ENCODE measurements around the gene TNFSF11. TPM values are rescaled to one million over a fixed set of nuclear protein-coding genes. Genes with fewer than 3 reads are reported as not detected.
"Not testable (repeated sequence)": the region's sequence is repeated elsewhere in the genome, so short reads cannot be mapped to it uniquely, and the experiment has no call there.

TNFSF11 gene
- total RNA-seq, 4 donors from 2014 or later: 0.83 TPM; not detected in 3

- Histone ChIP-seq H3K4me3 (no peak overlapping the region), H3K27ac (no peak overlapping the region), H3K27me3 (no peaks in the 10 kb centered on the region), H3K4me1 (no peaks in the 10 kb centered on the region), H3K9me3 (no peaks in the 10 kb centered on the region), H3K36me3 (no peaks in the 10 kb centered on the region)
- intact Hi-C loops (cut with DNase I; ENCODE audit: low total_unique reads): no loop called here
- ATAC-seq (no peak), DNase-seq (no peak)
- in situ Hi-C loops (cut with MboI; ENCODE audit: low sequenced_read_pairs in 4 of 4): no loop called here
- TF ChIP-seq CTCF (IDR thresholded peaks at IDR 0.05 in 4 of 5, conservative IDR thresholded peaks at IDR 0.05 in 1 of 5) (no peak), POLR2A (IDR thresholded peaks at IDR 0.05) (no peak)
These were observed 14.9 kb upstream of the TNFSF11 start for GRCh38 chr13:42559057-42559456.

- H3K36me3 ChIP-seq; ATAC-seq; H3K4me3 ChIP-seq; H3K9me3 ChIP-seq; H3K27me3 ChIP-seq; intact Hi-C loops (cut with DNase I; ENCODE audit: low total_unique reads); H3K27ac ChIP-seq; DNase-seq; in situ Hi-C loops (cut with MboI; ENCODE audit: low sequenced_read_pairs in 4 of 4); H3K4me1 ChIP-seq: not testable (repeated sequence)
These were observed 14.3 kb upstream of the TNFSF11 start for GRCh38 chr13:42559573-42560218.

GRCh38 chr13:42560320-42560719 is 13.6 kb upstream of the TNFSF11 start:
- H3K9me3 ChIP-seq; ATAC-seq; DNase-seq; H3K4me3 ChIP-seq; in situ Hi-C loops (cut with MboI; ENCODE audit: low sequenced_read_pairs in 4 of 4); H3K36me3 ChIP-seq; intact Hi-C loops (cut with DNase I; ENCODE audit: low total_unique reads); H3K27ac ChIP-seq; H3K27me3 ChIP-seq; H3K4me1 ChIP-seq: not testable (repeated sequence)

- H3K36me3 ChIP-seq: no peaks in the 10 kb centered on the region
- ATAC-seq (no peak), DNase-seq (no peak)
- in situ Hi-C loops (cut with MboI; ENCODE audit: low sequenced_read_pairs in 4 of 4): no loop called here
- H3K4me1 ChIP-seq: no peaks in the 10 kb centered on the region
- no peak for TF ChIP-seq CTCF (IDR thresholded peaks at IDR 0.05 in 4 of 5, conservative IDR thresholded peaks at IDR 0.05 in 1 of 5)
- TF ChIP-seq POLR2A (IDR thresholded peaks at IDR 0.05): no peak
- no peaks in the 10 kb centered on the region for H3K27me3 ChIP-seq
- no peak overlapping the region for H3K27ac ChIP-seq
- intact Hi-C loops (cut with DNase I; ENCODE audit: low total_unique reads): no loop called here
- no peak overlapping the region for H3K4me3 ChIP-seq
- H3K9me3 ChIP-seq: no peaks in the 10 kb centered on the region
These were observed 12.0 kb upstream of the TNFSF11 start for GRCh38 chr13:42561752-42562467.

GRCh38 chr13:42567906-42568305 is 6.0 kb upstream of the TNFSF11 start:
- Histone ChIP-seq H3K27me3 (peaks cover 0 to 4% (median 3%) of the 10 kb centered on the region in 3 donors), H3K36me3 (no peaks in the 10 kb centered on the region), H3K9me3 (no peaks in the 10 kb centered on the region), H3K4me1 (no peaks in the 10 kb centered on the region), H3K4me3 (no peak overlapping the region), H3K27ac (no peak overlapping the region)
- intact Hi-C loops (cut with DNase I; ENCODE audit: low total_unique reads): no loop called here
- in situ Hi-C loops (cut with MboI; ENCODE audit: low sequenced_read_pairs in 4 of 4): no loop called here
- TF ChIP-seq POLR2A (IDR thresholded peaks at IDR 0.05): no peak
- TF ChIP-seq CTCF (IDR thresholded peaks at IDR 0.05 in 4 of 5, conservative IDR thresholded peaks at IDR 0.05 in 1 of 5): no peak
- DNase-seq (no peak), ATAC-seq (no peak)
